SK-N-MC (cell line): Measurements from ENCODE around the gene OSTM1.
"Not testable (repeated sequence)": the region's sequence is repeated elsewhere in the genome, so short reads cannot be mapped to it uniquely, and the experiment has no call there.

ENCODE experiments used
- DNase-seq: peaks from one replicate; pipeline ENCODE4 v3.0.0-alpha.2; 2011; ENCODE audit warnings: low read depth, low spot score
- H3K27ac ChIP-seq: fragments of 200-600 bp; sonication (generic); 2 replicates; pipeline ENCODE4 v1.5.1; 2016; ENCODE audit warnings: mixed run types
- H3K36me3 ChIP-seq: fragments of 200-600 bp; sonication (generic); 2 replicates; pipeline ENCODE4 v1.6.1; 2017; ENCODE audit warnings: antibody characterized with exemption, low read length, mixed read lengths; ENCODE audit not compliant: insufficient read depth
- H3K4me3 ChIP-seq: fragments of 200-600 bp; sonication (generic); 2 replicates; pipeline ENCODE4 v1.5.1; 2016
- H3K9ac ChIP-seq: fragments of 200-600 bp; sonication (generic); 2 replicates; pipeline ENCODE4 v1.8.0; 2017; ENCODE audit warnings: mixed run types, mixed read lengths; ENCODE audit not compliant: insufficient read length
- H3K9me3 ChIP-seq: fragments of 200-600 bp; sonication (generic); 2 replicates; pipeline ENCODE4 v1.6.1; 2017; ENCODE audit warnings: low read depth, mild to moderate bottlenecking, antibody characterized with exemption, low read length, moderate library complexity, mixed read lengths
- EZH2 ChIP-seq: fragments of 200-600 bp; sonication (generic); IDR thresholded peaks from one replicate; pipeline ENCODE4 v1.6.1; 2017; ENCODE audit warnings: antibody characterized with exemption
- FOXP2 ChIP-seq: optimal IDR thresholded peaks from 2 replicates; pipeline ENCODE3; 2011; ENCODE audit warnings: mild to moderate bottlenecking, moderate library complexity; ENCODE audit not compliant: insufficient read depth; ENCODE audit errors: extremely low read length, control extremely low read depth
- POLR2AphosphoS5 ChIP-seq: IDR thresholded peaks from 2 replicates; pipeline ENCODE4 v1.6.1; 2012; ENCODE audit warnings: mild to moderate bottlenecking, low read depth, low read length, borderline replicate concordance

Gene OSTM1

DNA sequence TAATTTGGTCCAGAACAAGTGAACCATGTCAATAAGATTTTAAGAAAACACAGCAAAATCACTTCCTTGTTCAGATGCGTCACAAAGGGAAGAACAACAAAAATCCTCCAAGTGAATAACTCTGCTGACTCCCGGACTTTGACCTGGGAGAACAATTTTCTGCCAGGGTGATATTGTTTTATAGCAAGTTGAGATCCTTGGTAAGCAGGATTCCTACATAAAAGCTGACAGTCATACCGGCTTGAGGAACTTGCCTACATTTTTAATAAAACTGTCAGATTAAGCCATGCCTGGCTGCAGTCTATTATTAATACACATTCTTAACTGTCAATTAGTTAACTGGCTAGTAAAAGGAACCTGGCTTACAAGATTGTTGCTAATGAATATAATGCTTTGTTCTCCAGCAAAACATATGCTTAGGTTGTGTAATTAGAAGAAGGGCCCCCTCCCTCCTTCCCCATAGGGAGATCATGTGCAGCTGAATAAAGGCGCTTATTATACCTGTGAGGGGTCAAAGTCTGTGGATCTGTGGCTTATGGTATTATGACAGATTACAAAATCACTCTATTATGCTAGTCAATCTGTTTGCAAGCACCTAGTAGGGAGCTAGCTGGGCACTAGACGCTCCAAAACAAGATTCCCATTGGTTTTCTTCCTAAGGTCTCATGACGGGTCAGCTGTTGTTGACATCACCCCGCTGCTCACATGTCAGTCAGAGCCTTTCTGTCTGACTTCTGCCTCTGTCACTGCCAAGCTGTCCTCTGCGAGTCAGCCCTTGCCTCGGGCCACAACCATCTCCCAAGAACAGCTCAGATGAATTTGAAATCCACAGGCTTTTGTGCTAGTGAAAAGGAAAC, 71.9 kb downstream of the OSTM1 start:
- H3K4me3 ChIP-seq = peak overlapping the region; percentile 57
- H3K9me3 ChIP-seq = no peaks in the 10 kb centered on the region
- H3K9ac ChIP-seq = peak overlapping the region; percentile 34
- TF ChIP-seq EZH2 = no peak
- H3K27ac ChIP-seq = peak overlapping the region; percentile 76
- DNase-seq = no peak
- no peaks in the 10 kb centered on the region for H3K36me3 ChIP-seq

GRCh38 chr6:108001696-108002231, 72.8 kb downstream of the OSTM1 start:
- Histone ChIP-seq H3K4me3 (no peak overlapping the region), H3K9me3 (no peaks in the 10 kb centered on the region), H3K36me3 (no peaks in the 10 kb centered on the region), H3K9ac (no peak overlapping the region), H3K27ac (peak overlapping the region; percentile 76)
- no peak for TF ChIP-seq FOXP2
- TF ChIP-seq POLR2AphosphoS5 = no peak
- no peak for TF ChIP-seq EZH2
- DNase-seq = no peak

GRCh38 chr6:108000259-108000658, 74.3 kb downstream of the OSTM1 start:
- H3K36me3 ChIP-seq, H3K27ac ChIP-seq, H3K4me3 ChIP-seq, H3K9me3 ChIP-seq, DNase-seq, H3K9ac ChIP-seq: not testable (repeated sequence)

DNA sequence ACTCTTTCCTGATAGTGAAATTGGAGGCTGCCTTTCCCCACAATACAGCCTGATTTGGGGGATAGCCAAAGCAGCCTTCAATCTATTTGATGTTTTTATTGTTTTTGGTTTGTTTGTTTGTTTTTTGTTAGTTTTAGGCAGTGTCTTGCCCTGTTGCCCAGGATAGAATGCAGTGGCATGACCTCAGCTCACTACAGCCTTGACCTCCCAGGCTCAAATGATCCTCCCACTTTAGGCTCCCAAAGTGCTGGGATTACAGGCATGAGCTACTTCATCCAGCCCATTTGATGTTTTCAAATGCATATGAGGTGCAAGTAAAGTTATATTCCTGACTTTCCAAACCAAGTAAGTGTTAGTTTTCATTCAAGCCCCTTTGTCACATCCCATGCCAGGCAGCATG, 75.2 kb downstream of the OSTM1 start:
- no peaks in the 10 kb centered on the region for H3K36me3 ChIP-seq
- H3K9me3 ChIP-seq = no peaks in the 10 kb centered on the region
- DNase-seq = no peak
- TF ChIP-seq POLR2AphosphoS5 (no peak), EZH2 (no peak), FOXP2 (no peak)
- no peak overlapping the region for H3K4me3 ChIP-seq
- H3K27ac ChIP-seq = no peak overlapping the region
- no peak overlapping the region for H3K9ac ChIP-seq

DNA sequence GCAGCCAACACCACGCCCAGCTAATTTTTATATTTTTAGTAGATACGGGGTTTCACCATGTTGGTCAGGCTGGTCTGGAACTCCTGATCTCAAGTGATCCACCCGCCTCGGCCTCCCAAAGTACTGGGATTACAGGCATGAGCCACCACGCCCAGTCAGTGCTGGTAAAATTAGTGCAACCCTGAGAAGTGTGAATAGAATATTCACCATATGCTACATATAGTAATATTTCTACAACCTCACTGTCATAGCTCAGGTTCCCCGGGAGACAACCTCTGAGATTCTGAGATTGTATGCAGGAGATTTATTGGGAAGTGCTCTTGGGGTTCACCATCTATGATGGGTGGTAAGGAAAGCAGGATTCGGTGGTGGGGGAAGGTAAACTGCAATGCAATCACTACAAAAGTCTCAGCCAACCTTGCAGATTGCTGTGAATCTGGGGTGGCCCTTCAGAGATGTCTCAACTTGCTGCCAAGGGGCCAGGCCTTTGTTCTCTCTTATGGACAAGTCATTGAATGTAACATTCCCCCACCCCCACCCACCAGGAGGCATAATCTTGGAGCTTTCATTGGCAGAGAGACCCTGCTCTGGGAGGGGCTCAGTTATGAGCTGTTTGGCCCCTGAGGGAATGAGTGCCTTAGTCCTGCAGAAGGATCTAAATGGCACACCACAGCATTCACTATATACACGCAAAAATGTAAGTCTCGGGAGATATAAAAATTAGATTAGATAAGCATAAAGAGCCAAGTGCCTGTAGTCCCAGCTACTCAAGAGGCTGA, 82.6 kb downstream of the OSTM1 start:
- Histone ChIP-seq H3K4me3 (peak overlapping the region; percentile 57), H3K27ac (peak overlapping the region; percentile 83), H3K9ac (peak overlapping the region; percentile 1), H3K36me3 (no peaks in the 10 kb centered on the region), H3K9me3 (no peaks in the 10 kb centered on the region)
- no peak for DNase-seq
- TF ChIP-seq FOXP2 (no peak), EZH2 (no peak)
